ENCODE measurements around the gene EFCAB12.

GRCh38 chr3:129473769-129474152 lies 45.3 kb upstream of the EFCAB12 start:
- TF ChIP-seq POLR2A (IDR thresholded peaks at IDR 0.05; ENCODE audit: low read length) (no peak), RAD21 (conservative IDR thresholded peaks at IDR 0.05 in 1 of 2, IDR thresholded peaks at IDR 0.05 in 1 of 2) (no peak), CTCF (IDR thresholded peaks at IDR 0.05) (no peak), RNF2 (IDR thresholded peaks at IDR 0.05; ENCODE audit: borderline replicate concordance, low read depth) (no peak), CBX8 (IDR thresholded peaks at IDR 0.05) (no peak), POLR2AphosphoS2 (conservative IDR thresholded peaks at IDR 0.05; ENCODE audit: low read length) (no peak), KDM5A (IDR thresholded peaks at IDR 0.05) (no peak)

All from A549 (cell line).